Keratinocyte (primary cell): Measurements from ENCODE around the gene TOX2. TPM values are rescaled to one million over a fixed set of nuclear protein-coding genes. Genes with fewer than 3 reads are reported as not detected.

ENCODE experiments used
- DNase-seq: peaks from one replicate; pipeline ENCODE4 v3.0.0-alpha.2; 2011; ENCODE audit warnings: low read depth, missing footprints, low spot score
- FAIRE-seq: peaks from 2 replicates; lab custom pipeline; 2011; peaks lifted over from hg19 to GRCh38; lab: Jason Lieb, UNC
- H2AFZ ChIP-seq: 2 replicates; pipeline ENCODE4 v1.6.0; 2012; ENCODE audit warnings: low read length, control low read depth, inconsistent platforms; ENCODE audit not compliant: control insufficient read depth
- H3K27ac ChIP-seq: 2 replicates; pipeline ENCODE4 v1.5.1; 2011; ENCODE audit warnings: low read length; ENCODE audit not compliant: control insufficient read depth, insufficient read depth
- H3K27me3 ChIP-seq: 3 replicates; pipeline ENCODE4 v1.6.0; 2011; ENCODE audit warnings: low read length; ENCODE audit not compliant: control insufficient read depth, insufficient read depth; ENCODE audit errors: extremely low read depth
- H3K36me3 ChIP-seq, 2 experiments: 2 replicates in 1 of 2; 3 replicates in 1 of 2; pipeline ENCODE4 v1.5.1; 2011; ENCODE audit warnings: low read length in 2 of 2, mild to moderate bottlenecking in 1 of 2; ENCODE audit not compliant: control insufficient read depth in 2 of 2, insufficient read depth in 2 of 2; ENCODE audit errors: extremely low read depth in 1 of 2
- H3K4me1 ChIP-seq: 3 replicates; pipeline ENCODE4 v1.5.1; 2011; ENCODE audit warnings: low read length; ENCODE audit not compliant: control insufficient read depth, insufficient read depth; ENCODE audit errors: extremely low read depth
- H3K4me2 ChIP-seq: 3 replicates; pipeline ENCODE4 v1.6.0; 2011; ENCODE audit warnings: low read depth, low read length; ENCODE audit not compliant: control insufficient read depth, insufficient read depth; ENCODE audit errors: extremely low read depth
- H3K4me3 ChIP-seq, 3 experiments: fragments of 200-600 bp in 1 of 3; sonication (generic) in 1 of 3; 2 replicates in 2 of 3; 3 replicates in 1 of 3; pipeline ENCODE4 v1.5.1; 2011 to 2016; ENCODE audit warnings: low read length in 3 of 3, mild to moderate bottlenecking in 3 of 3, control low read depth in 2 of 3, inconsistent platforms in 1 of 3, low read depth in 1 of 3, mixed read lengths in 1 of 3, mixed run types in 1 of 3, moderate library complexity in 1 of 3; ENCODE audit not compliant: control insufficient read depth in 2 of 3, insufficient read depth in 2 of 3; ENCODE audit errors: extremely low read depth in 1 of 3
- H3K79me2 ChIP-seq: 2 replicates; pipeline ENCODE4 v1.6.0; 2012; ENCODE audit warnings: low read length; ENCODE audit not compliant: control insufficient read depth, insufficient read depth
- H3K9ac ChIP-seq: 3 replicates; pipeline ENCODE4 v1.6.0; 2011; ENCODE audit warnings: low read length; ENCODE audit not compliant: control insufficient read depth, insufficient read depth; ENCODE audit errors: extremely low read depth
- H3K9me1 ChIP-seq: 3 replicates; pipeline ENCODE4 v1.6.0; 2011; ENCODE audit warnings: low read length; ENCODE audit not compliant: control insufficient read depth, insufficient read depth; ENCODE audit errors: extremely low read depth
- H3K9me3 ChIP-seq: 2 replicates; pipeline ENCODE4 v1.5.1; 2012; ENCODE audit warnings: low read depth, low read length; ENCODE audit not compliant: control insufficient read depth
- H4K20me1 ChIP-seq: 3 replicates; pipeline ENCODE4 v1.6.0; 2011; ENCODE audit warnings: low read length; ENCODE audit not compliant: control insufficient read depth, insufficient read depth; ENCODE audit errors: extremely low read depth
- EZH2 ChIP-seq: IDR thresholded peaks from one replicate; pipeline ENCODE4 v1.6.1; 2012; ENCODE audit warnings: inconsistent platforms, mild to moderate bottlenecking, low read length, moderate library complexity
- dilution Hi-C: fragments of 300-500 bp; cut with MboI; formaldehyde crosslinking; loops from one replicate; pipeline ENCODE4 v1.7.0; 2020; ENCODE audit warnings: low sequenced_read_pairs; ENCODE audit not compliant: extremely low pct_ligation_motif_present
- polyA plus RNA-seq, 5 experiments: library from polyadenylated mRNA; depleted of rRNA in 3 of 5; stranded (reverse) in 3 of 5; stranded (forward) in 1 of 5; unstranded in 1 of 5; fragments of >200 nt; gene quantifications; 1 replicate in 1 of 5; 2 replicates in 3 of 5; 3 replicates in 1 of 5; pipeline versions ENCODE4 v1.2.1 to v1.2.3, GENCODE V29; 2011 to 2012; ENCODE audit warnings: missing spikeins in 2 of 5, low read depth in 1 of 5, low replicate concordance in 1 of 5
- TF ChIP-seq, protein P1 (sequence below), 3 experiments: IDR thresholded peaks in 1 of 3; conservative IDR thresholded peaks in 1 of 3; optimal IDR thresholded peaks in 1 of 3; 2 replicates in 2 of 3; 3 replicates in 1 of 3; pipeline versions ENCODE3 to v1.5.1; 2011; ENCODE audit warnings: low read length in 3 of 3, mild to moderate bottlenecking in 3 of 3, moderate library complexity in 2 of 3, control low read depth in 1 of 3, inconsistent platforms in 1 of 3; ENCODE audit not compliant: insufficient read depth in 2 of 3; ENCODE audit errors: extremely low read depth in 1 of 3

The TOX2 gene
- polyA plus RNA-seq, 1 donor (not counting 4 experiments of a cell fraction or from before 2014, with no cell fraction given): 0.20 TPM

DNA sequence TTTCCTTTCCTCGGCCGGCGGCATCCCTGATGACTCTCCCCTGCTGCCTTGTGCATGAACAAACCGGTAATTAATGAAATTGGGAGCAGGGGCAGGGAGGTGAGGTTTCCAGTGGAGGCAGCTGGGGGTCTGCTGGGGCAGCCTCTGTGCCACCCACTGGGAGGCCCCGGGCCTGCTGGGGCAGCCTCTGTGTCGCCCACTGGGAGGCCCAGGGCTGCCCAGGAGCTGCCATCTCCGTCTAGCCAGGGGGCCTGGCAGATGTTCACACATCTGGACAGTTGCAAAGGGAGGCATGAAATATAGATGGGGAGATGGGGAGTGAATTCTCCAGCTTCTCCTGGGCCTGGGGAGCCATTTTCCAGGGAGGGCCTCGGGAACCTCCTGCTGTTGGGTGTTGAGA, 33.8 kb downstream of the TOX2 start:
- Histone ChIP-seq H3K79me2 (no peaks in the 10 kb centered on the region), H3K4me3 (no peak overlapping the region), H3K4me2 (no peak overlapping the region), H3K9ac (no peak overlapping the region), H3K27me3 (peaks cover 8% of the 10 kb centered on the region), H3K9me1 (no peaks in the 10 kb centered on the region), H2AFZ (no peak overlapping the region), H4K20me1 (no peaks in the 10 kb centered on the region), H3K27ac (no peak overlapping the region), H3K9me3 (no peaks in the 10 kb centered on the region), H3K36me3 (no peaks in the 10 kb centered on the region), H3K4me1 (peaks cover 4% of the 10 kb centered on the region)
- no peak for FAIRE-seq
- no peak for TF ChIP-seq EZH2
- TF ChIP-seq, protein P1, sequence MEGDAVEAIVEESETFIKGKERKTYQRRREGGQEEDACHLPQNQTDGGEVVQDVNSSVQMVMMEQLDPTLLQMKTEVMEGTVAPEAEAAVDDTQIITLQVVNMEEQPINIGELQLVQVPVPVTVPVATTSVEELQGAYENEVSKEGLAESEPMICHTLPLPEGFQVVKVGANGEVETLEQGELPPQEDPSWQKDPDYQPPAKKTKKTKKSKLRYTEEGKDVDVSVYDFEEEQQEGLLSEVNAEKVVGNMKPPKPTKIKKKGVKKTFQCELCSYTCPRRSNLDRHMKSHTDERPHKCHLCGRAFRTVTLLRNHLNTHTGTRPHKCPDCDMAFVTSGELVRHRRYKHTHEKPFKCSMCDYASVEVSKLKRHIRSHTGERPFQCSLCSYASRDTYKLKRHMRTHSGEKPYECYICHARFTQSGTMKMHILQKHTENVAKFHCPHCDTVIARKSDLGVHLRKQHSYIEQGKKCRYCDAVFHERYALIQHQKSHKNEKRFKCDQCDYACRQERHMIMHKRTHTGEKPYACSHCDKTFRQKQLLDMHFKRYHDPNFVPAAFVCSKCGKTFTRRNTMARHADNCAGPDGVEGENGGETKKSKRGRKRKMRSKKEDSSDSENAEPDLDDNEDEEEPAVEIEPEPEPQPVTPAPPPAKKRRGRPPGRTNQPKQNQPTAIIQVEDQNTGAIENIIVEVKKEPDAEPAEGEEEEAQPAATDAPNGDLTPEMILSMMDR (optimal IDR thresholded peaks at IDR 0.05 in 1 of 3, IDR thresholded peaks at IDR 0.05 in 1 of 3, conservative IDR thresholded peaks at IDR 0.05 in 1 of 3; ENCODE audit: extremely low read depth in 1 of 3, insufficient read depth in 2 of 3, low read length in 3 of 3): no peak
- DNase-seq: no peak
- dilution Hi-C loops: no loop called here

DNA sequence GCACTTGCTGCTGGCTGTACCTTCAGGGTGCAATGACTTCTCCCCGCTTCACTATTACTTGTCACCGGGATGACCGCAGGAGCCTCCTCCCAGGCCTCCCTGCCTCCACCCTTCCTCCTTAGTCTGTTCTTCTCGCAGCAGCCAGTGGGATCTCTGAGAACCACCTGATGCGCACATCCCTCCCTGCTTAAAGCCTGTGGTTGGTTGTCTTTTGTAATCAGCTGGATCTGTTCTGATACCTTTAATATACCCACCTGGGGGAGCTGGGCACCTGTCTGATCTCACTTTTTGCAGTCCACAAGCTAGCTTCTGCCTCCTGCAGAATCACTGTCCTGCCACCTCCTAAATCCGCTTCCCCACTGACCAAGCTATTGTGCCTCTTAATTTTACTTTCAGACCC, 34.6 kb downstream of the TOX2 start:
- no peaks in the 10 kb centered on the region for H3K79me2 ChIP-seq
- no peaks in the 10 kb centered on the region for H4K20me1 ChIP-seq
- H3K4me1 ChIP-seq: peaks cover 12% of the 10 kb centered on the region
- TF ChIP-seq, protein P1 (optimal IDR thresholded peaks at IDR 0.05 in 1 of 3, IDR thresholded peaks at IDR 0.05 in 1 of 3, conservative IDR thresholded peaks at IDR 0.05 in 1 of 3; ENCODE audit: extremely low read depth in 1 of 3, insufficient read depth in 2 of 3, low read length in 3 of 3): no peak
- no peak for TF ChIP-seq EZH2
- no peak overlapping the region for H2AFZ ChIP-seq
- no peaks in the 10 kb centered on the region for H3K9me1 ChIP-seq
- no peak overlapping the region for H3K4me3 ChIP-seq
- H3K27me3 ChIP-seq: peaks cover 8% of the 10 kb centered on the region
- H3K9ac ChIP-seq: no peak overlapping the region
- no peaks in the 10 kb centered on the region for H3K9me3 ChIP-seq
- no peak overlapping the region for H3K27ac ChIP-seq
- H3K4me2 ChIP-seq: no peak overlapping the region
- dilution Hi-C loops: no loop called here
- H3K36me3 ChIP-seq: no peaks in the 10 kb centered on the region
- DNase-seq (no peak), FAIRE-seq (no peak)
